ENCODE results near the gene OSTN. TPM values are rescaled to one million over a fixed set of nuclear protein-coding genes. Genes with fewer than 3 reads are reported as not detected.

The OSTN gene, protein sequence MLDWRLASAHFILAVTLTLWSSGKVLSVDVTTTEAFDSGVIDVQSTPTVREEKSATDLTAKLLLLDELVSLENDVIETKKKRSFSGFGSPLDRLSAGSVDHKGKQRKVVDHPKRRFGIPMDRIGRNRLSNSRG
- polyA plus RNA-seq (2013, experiment 1 of 2) = not detected
- not detected for polyA plus RNA-seq (2013, experiment 2 of 2)

DNA sequence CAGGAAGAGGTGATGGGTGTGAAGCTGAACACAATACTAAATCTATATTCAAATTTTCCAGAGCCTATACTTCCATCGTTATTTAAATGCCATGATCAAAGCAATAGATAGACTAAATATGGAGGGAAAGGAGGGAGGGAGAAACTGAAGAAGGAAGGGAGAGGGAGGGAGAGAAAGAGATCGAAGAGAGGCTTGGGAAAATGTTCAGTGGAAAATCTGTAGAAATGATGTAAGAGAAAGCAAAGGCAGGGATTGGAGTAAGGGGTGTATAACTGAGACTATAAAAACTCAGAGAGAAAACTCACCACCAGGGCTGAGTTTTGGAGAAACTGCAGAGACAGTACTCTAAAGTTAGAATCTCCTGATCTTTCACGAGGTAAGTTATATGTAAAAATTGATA, at the start of gene OSTN:
Gene OSTN (plus strand): TSS at position 310 of the 400 bp plus-strand sequence. CDS start 13,292 bp downstream, outside the sequence.
- H3K56ac ChIP-seq (ENCODE audit: low read length) = no peak within 1 kb of the TSS
- no peak within 1 kb of the TSS for H3K4me2 ChIP-seq (ENCODE audit: low read length)
- H3K4me3 ChIP-seq (ENCODE audit: low read length) = no peak within 1 kb of the TSS
- no peak within 1 kb of the TSS for H2BK15ac ChIP-seq (replicated peaks; ENCODE audit: low read depth)
- H3K23ac ChIP-seq (ENCODE audit: low read length) = no peak within 1 kb of the TSS
- no peak within 1 kb of the TSS for H4K5ac ChIP-seq (ENCODE audit: low read length)
- H3K27me3 ChIP-seq (ENCODE audit: insufficient read depth, low read length, poor library complexity) = no peaks in the 10 kb centered on the region
- H3K4me1 ChIP-seq (ENCODE audit: control insufficient read depth, low read depth, low read length) = no peaks in the 10 kb centered on the region
- no peaks in the 10 kb centered on the region for H3K36me3 ChIP-seq (ENCODE audit: control insufficient read depth, insufficient read depth, low read length)
- WGBS (ENCODE audit: extremely low coverage, insufficient coverage, low lambda C conversion rate) = no CpG with 5 or more reads among the region's 3 CpGs
- no peak within 1 kb of the TSS for H2BK5ac ChIP-seq (ENCODE audit: low read length)
- H3K4ac ChIP-seq (ENCODE audit: low read depth, low read length) = no peak within 1 kb of the TSS
- no peak within 1 kb of the TSS for H4K8ac ChIP-seq (ENCODE audit: low read depth, low read length)
- no peak for DNase-seq
- H3K79me1 ChIP-seq (ENCODE audit: low read length) = no peaks in the 10 kb centered on the region
- H2BK120ac ChIP-seq (ENCODE audit: low read depth, low read length) = no peak within 1 kb of the TSS
- H3K79me2 ChIP-seq (ENCODE audit: control insufficient read depth, insufficient read depth, low read length) = no peaks in the 10 kb centered on the region
- no peak within 1 kb of the TSS for H3K27ac ChIP-seq (ENCODE audit: low read depth, low read length)
- H3K9ac ChIP-seq (ENCODE audit: low read length) = no peak within 1 kb of the TSS
- no peak within 1 kb of the TSS for H3K18ac ChIP-seq (ENCODE audit: low read length)
- no peak within 1 kb of the TSS for H2AK5ac ChIP-seq (ENCODE audit: low read length)

DNA sequence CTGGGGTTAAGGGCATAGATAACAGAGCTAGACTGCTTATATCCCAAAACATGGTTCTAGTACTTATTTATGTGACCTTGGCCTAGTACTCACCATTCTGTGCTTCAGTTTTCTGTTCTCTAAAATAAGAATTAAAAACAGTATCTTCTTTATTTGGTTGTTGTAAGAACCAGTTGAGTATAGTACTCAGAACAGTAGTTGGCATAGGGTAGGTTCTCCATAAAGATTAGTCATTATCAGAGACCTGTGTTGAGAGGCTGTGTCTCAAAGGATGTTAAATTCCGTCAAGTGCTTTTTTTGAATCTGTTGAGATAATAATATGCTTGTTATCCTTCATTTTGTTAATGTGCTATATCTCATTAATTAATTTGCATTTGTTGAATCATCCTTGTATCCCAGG, 47.4 kb upstream of the OSTN start:
- H3K4me1 ChIP-seq (ENCODE audit: control insufficient read depth, low read depth, low read length) = no peaks in the 10 kb centered on the region
- H3K56ac ChIP-seq (ENCODE audit: low read length) = no peak overlapping the region
- H3K36me3 ChIP-seq (ENCODE audit: control insufficient read depth, insufficient read depth, low read length) = no peaks in the 10 kb centered on the region
- H4K5ac ChIP-seq (ENCODE audit: low read length) = no peak overlapping the region
- H3K27ac ChIP-seq (ENCODE audit: low read depth, low read length) = no peak overlapping the region
- H3K4me3 ChIP-seq (ENCODE audit: low read length) = no peak overlapping the region
- no peak overlapping the region for H3K4me2 ChIP-seq (ENCODE audit: low read length)
- no peak overlapping the region for H2BK120ac ChIP-seq (ENCODE audit: low read depth, low read length)
- no peak overlapping the region for H3K4ac ChIP-seq (ENCODE audit: low read depth, low read length)
- no peak overlapping the region for H2AK5ac ChIP-seq (ENCODE audit: low read length)
- no peaks in the 10 kb centered on the region for H3K79me2 ChIP-seq (ENCODE audit: control insufficient read depth, insufficient read depth, low read length)
- H4K8ac ChIP-seq (ENCODE audit: low read depth, low read length) = no peak overlapping the region
- no peaks in the 10 kb centered on the region for H3K79me1 ChIP-seq (ENCODE audit: low read length)
- H3K9ac ChIP-seq (ENCODE audit: low read length) = no peak overlapping the region
- no peak overlapping the region for H3K23ac ChIP-seq (ENCODE audit: low read length)
- H2BK5ac ChIP-seq (ENCODE audit: low read length) = no peak overlapping the region
- WGBS (ENCODE audit: extremely low coverage, insufficient coverage, low lambda C conversion rate) = no CpG with 5 or more reads among the region's 1 CpG
- no peak for DNase-seq
- H3K18ac ChIP-seq (ENCODE audit: low read length) = no peak overlapping the region
- H3K27me3 ChIP-seq (ENCODE audit: insufficient read depth, low read length, poor library complexity) = no peaks in the 10 kb centered on the region
- H2BK15ac ChIP-seq (replicated peaks; ENCODE audit: low read depth) = no peak overlapping the region

DNA sequence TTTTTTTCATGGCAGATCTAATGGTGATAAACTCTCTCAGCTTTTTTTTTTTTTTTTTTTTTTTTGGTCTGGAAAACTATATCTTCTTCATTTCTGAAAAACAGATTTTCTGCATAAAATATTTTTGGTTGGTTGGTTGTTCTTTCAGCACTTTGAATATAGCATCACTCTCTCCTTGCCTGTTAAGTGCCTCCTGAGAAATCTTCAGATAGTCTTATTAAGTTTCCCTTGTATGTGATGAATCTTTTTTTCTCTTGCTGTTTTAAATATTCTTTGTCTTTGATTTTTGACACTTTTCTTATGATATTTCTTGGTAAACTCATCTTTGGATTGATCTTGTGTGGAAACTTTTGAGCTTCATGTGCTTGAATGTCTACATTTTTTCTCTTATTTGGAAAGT, 44.2 kb upstream of the OSTN start:
- H3K4me1 ChIP-seq (ENCODE audit: control insufficient read depth, low read depth, low read length) = no peaks in the 10 kb centered on the region
- H2BK5ac ChIP-seq (ENCODE audit: low read length) = no peak overlapping the region
- no peak overlapping the region for H3K18ac ChIP-seq (ENCODE audit: low read length)
- no peak overlapping the region for H4K5ac ChIP-seq (ENCODE audit: low read length)
- no peak overlapping the region for H4K8ac ChIP-seq (ENCODE audit: low read depth, low read length)
- no peak overlapping the region for H3K27ac ChIP-seq (ENCODE audit: low read depth, low read length)
- no peaks in the 10 kb centered on the region for H3K27me3 ChIP-seq (ENCODE audit: insufficient read depth, low read length, poor library complexity)
- H3K56ac ChIP-seq (ENCODE audit: low read length) = no peak overlapping the region
- no peak overlapping the region for H3K4ac ChIP-seq (ENCODE audit: low read depth, low read length)
- H3K4me2 ChIP-seq (ENCODE audit: low read length) = no peak overlapping the region
- H3K9ac ChIP-seq (ENCODE audit: low read length) = no peak overlapping the region
- no peak overlapping the region for H3K4me3 ChIP-seq (ENCODE audit: low read length)
- no peak overlapping the region for H3K23ac ChIP-seq (ENCODE audit: low read length)
- no peaks in the 10 kb centered on the region for H3K79me1 ChIP-seq (ENCODE audit: low read length)
- H3K36me3 ChIP-seq (ENCODE audit: control insufficient read depth, insufficient read depth, low read length) = no peaks in the 10 kb centered on the region
- H2BK120ac ChIP-seq (ENCODE audit: low read depth, low read length) = no peak overlapping the region
- no peak overlapping the region for H2AK5ac ChIP-seq (ENCODE audit: low read length)
- no peak overlapping the region for H2BK15ac ChIP-seq (replicated peaks; ENCODE audit: low read depth)
- H3K79me2 ChIP-seq (ENCODE audit: control insufficient read depth, insufficient read depth, low read length) = no peaks in the 10 kb centered on the region
- DNase-seq = no peak

DNA sequence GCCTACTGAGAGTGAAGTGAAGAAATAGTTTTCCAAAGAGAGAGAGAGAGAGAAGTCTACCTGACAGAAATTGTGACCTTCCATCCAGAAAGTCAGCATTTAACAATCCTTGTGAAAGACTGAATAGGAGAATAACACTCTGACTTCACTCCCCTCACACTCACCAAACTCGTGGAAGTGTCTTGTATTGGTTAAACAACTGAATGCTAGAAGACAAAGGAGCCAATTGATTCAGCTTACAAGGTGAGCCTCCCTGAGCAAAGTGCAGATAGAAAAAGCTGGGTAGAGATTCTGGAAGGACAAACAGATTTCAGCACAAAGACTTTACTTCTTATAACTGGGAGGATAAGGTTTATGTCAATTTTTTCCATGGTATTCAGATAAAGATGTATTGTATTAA, 40.8 kb upstream of the OSTN start:
- DNase-seq = no peak
- Histone ChIP-seq H3K18ac (ENCODE audit: low read length) (no peak overlapping the region), H2BK15ac (replicated peaks; ENCODE audit: low read depth) (no peak overlapping the region), H3K4me1 (ENCODE audit: control insufficient read depth, low read depth, low read length) (no peaks in the 10 kb centered on the region), H2BK120ac (ENCODE audit: low read depth, low read length) (no peak overlapping the region), H2BK5ac (ENCODE audit: low read length) (no peak overlapping the region), H3K27ac (ENCODE audit: low read depth, low read length) (no peak overlapping the region), H3K56ac (ENCODE audit: low read length) (no peak overlapping the region), H3K9ac (ENCODE audit: low read length) (no peak overlapping the region), H3K36me3 (ENCODE audit: control insufficient read depth, insufficient read depth, low read length) (no peaks in the 10 kb centered on the region), H3K79me1 (ENCODE audit: low read length) (no peaks in the 10 kb centered on the region), H3K4me2 (ENCODE audit: low read length) (no peak overlapping the region), H3K27me3 (ENCODE audit: insufficient read depth, low read length, poor library complexity) (no peaks in the 10 kb centered on the region), H4K5ac (ENCODE audit: low read length) (no peak overlapping the region), H4K8ac (ENCODE audit: low read depth, low read length) (no peak overlapping the region), H3K4ac (ENCODE audit: low read depth, low read length) (no peak overlapping the region), H3K4me3 (ENCODE audit: low read length) (no peak overlapping the region), H2AK5ac (ENCODE audit: low read length) (no peak overlapping the region), H3K79me2 (ENCODE audit: control insufficient read depth, insufficient read depth, low read length) (no peaks in the 10 kb centered on the region), H3K23ac (ENCODE audit: low read length) (no peak overlapping the region)
- WGBS (ENCODE audit: extremely low coverage, insufficient coverage, low lambda C conversion rate) = no CpG with 5 or more reads among the region's 1 CpG

DNA sequence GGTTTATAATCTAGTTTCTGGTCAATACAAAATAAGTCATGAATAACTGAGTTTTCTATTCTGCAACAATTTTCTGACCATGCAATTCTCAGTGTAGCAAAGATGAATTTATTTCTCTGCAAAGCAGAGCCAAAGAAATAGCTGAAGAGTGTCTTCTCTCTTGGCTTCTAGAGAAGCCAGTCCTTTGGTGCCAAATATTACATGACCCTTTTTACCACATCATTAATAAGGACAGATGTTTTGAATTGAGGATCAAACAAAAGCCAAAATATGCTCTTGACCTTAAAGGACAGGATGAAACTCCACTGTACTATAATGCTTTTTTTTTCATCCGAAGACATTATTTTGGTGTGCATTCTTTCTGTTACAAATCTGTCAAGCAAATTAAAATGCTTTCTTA, 40.2 kb upstream of the OSTN start:
- Histone ChIP-seq H3K4me1 (ENCODE audit: control insufficient read depth, low read depth, low read length) (no peaks in the 10 kb centered on the region), H3K23ac (ENCODE audit: low read length) (no peak overlapping the region), H2AK5ac (ENCODE audit: low read length) (no peak overlapping the region), H3K36me3 (ENCODE audit: control insufficient read depth, insufficient read depth, low read length) (no peaks in the 10 kb centered on the region), H3K4ac (ENCODE audit: low read depth, low read length) (no peak overlapping the region), H2BK15ac (replicated peaks; ENCODE audit: low read depth) (no peak overlapping the region), H3K4me2 (ENCODE audit: low read length) (no peak overlapping the region), H4K8ac (ENCODE audit: low read depth, low read length) (no peak overlapping the region), H3K27me3 (ENCODE audit: insufficient read depth, low read length, poor library complexity) (no peaks in the 10 kb centered on the region), H3K56ac (ENCODE audit: low read length) (no peak overlapping the region), H3K79me2 (ENCODE audit: control insufficient read depth, insufficient read depth, low read length) (no peaks in the 10 kb centered on the region), H3K9ac (ENCODE audit: low read length) (no peak overlapping the region), H3K18ac (ENCODE audit: low read length) (no peak overlapping the region), H3K4me3 (ENCODE audit: low read length) (no peak overlapping the region), H4K5ac (ENCODE audit: low read length) (no peak overlapping the region), H2BK5ac (ENCODE audit: low read length) (no peak overlapping the region), H3K79me1 (ENCODE audit: low read length) (no peaks in the 10 kb centered on the region), H2BK120ac (ENCODE audit: low read depth, low read length) (no peak overlapping the region), H3K27ac (ENCODE audit: low read depth, low read length) (no peak overlapping the region)
- WGBS (ENCODE audit: extremely low coverage, insufficient coverage, low lambda C conversion rate) = no CpG with 5 or more reads among the region's 1 CpG
- no peak for DNase-seq

DNA sequence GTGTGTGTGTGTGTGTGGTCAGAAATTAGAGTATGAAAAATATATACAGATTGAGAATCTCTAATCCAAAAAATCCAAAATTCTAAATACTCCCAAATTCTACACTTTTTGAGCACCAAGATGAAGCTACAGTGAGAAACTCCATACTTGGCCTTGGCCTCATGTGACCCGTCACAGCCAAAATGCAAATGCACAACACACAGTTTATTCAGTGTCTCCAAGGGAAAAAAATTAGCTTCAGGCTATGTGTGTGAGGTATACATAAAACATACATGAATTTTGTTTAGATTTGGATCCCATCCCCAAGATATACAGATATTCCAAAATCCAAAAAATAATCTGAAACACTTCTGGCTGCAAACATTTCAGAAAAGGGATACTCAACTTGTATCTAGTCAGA, 33.2 kb upstream of the OSTN start:
- H3K23ac ChIP-seq (ENCODE audit: low read length) = no peak overlapping the region
- no CpG with 5 or more reads among the region's 1 CpG for WGBS (ENCODE audit: extremely low coverage, insufficient coverage, low lambda C conversion rate)
- no peak overlapping the region for H3K18ac ChIP-seq (ENCODE audit: low read length)
- H3K4me3 ChIP-seq (ENCODE audit: low read length) = no peak overlapping the region
- no peak overlapping the region for H3K9ac ChIP-seq (ENCODE audit: low read length)
- no peak overlapping the region for H3K27ac ChIP-seq (ENCODE audit: low read depth, low read length)
- no peak overlapping the region for H4K5ac ChIP-seq (ENCODE audit: low read length)
- H3K79me1 ChIP-seq (ENCODE audit: low read length) = no peaks in the 10 kb centered on the region
- no peak overlapping the region for H2BK120ac ChIP-seq (ENCODE audit: low read depth, low read length)
- no peaks in the 10 kb centered on the region for H3K79me2 ChIP-seq (ENCODE audit: control insufficient read depth, insufficient read depth, low read length)
- no peak overlapping the region for H2BK5ac ChIP-seq (ENCODE audit: low read length)
- no peaks in the 10 kb centered on the region for H3K27me3 ChIP-seq (ENCODE audit: insufficient read depth, low read length, poor library complexity)
- H4K8ac ChIP-seq (ENCODE audit: low read depth, low read length) = no peak overlapping the region
- no peak overlapping the region for H3K4ac ChIP-seq (ENCODE audit: low read depth, low read length)
- no peak overlapping the region for H3K56ac ChIP-seq (ENCODE audit: low read length)
- no peaks in the 10 kb centered on the region for H3K4me1 ChIP-seq (ENCODE audit: control insufficient read depth, low read depth, low read length)
- no peak for DNase-seq
- no peak overlapping the region for H3K4me2 ChIP-seq (ENCODE audit: low read length)
- no peak overlapping the region for H2BK15ac ChIP-seq (replicated peaks; ENCODE audit: low read depth)
- H3K36me3 ChIP-seq (ENCODE audit: control insufficient read depth, insufficient read depth, low read length) = no peaks in the 10 kb centered on the region
- H2AK5ac ChIP-seq (ENCODE audit: low read length) = no peak overlapping the region
